NCI-H1105 (cell line): ENCODE data around the gene DNER.
"Not testable (repeated sequence)": the region's sequence is repeated elsewhere in the genome, so short reads cannot be mapped to it uniquely, and the experiment has no call there.

Experiments used
- DNase-seq: peaks from one replicate; lab custom pipeline; 2025; lab: John Stamatoyannopoulos, UW

DNER gene

GRCh38 chr2:229388731-229389130 lies 325.6 kb downstream of the DNER start:
- no peak for DNase-seq

- no peak for DNase-seq
Measured at GRCh38 chr2:229387866-229388265, 326.5 kb downstream of the DNER start.

DNA sequence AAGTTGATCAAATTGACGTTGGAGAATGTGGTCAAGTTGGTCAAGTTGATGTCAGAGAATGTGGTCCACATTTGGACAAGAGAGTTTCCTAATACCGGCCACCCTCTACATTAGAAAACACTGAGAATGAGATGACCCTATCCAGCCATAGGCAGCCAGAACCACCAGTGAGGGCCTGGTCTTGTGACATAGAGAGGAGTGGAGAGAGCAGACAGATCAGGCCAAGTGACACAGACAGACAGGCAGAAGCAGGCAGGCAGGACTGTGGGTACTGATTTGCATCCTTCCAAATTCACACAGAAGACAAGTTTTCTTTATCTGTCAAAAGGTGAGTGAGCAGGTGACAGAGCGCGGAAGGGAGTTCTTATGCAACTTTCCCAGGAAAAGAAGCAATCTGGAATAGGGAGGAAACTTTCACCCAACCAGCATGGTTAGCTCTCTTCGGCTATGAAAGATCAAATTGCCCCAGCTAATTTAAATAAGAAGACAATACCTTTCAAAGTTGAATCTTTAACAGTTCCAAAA lies 334.2 kb downstream of the DNER start:
- no peak for DNase-seq

GRCh38 chr2:229378386-229378785 lies 336.0 kb downstream of the DNER start:
- DNase-seq: no peak

DNA sequence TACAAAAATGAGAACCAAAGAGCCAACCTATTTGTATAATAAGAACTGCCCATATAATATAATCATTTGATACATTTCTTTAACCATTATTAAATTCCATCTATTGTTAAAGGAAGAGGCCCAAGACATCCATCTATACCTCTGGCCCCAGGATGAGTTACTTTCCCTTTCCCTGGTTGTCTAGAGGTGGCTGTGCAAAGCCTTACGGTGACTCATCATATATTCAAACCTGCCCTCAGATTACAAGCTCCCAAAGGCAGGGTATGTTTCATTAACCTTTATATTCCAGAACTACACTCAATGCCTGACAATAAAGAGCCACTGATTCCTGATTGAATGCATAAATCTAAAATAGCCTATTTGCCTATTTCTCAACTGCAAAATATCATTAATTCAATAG lies 337.5 kb downstream of the DNER start:
- no peak for DNase-seq

GRCh38 chr2:229375251-229375650 lies 339.1 kb downstream of the DNER start:
- no peak for DNase-seq

DNA sequence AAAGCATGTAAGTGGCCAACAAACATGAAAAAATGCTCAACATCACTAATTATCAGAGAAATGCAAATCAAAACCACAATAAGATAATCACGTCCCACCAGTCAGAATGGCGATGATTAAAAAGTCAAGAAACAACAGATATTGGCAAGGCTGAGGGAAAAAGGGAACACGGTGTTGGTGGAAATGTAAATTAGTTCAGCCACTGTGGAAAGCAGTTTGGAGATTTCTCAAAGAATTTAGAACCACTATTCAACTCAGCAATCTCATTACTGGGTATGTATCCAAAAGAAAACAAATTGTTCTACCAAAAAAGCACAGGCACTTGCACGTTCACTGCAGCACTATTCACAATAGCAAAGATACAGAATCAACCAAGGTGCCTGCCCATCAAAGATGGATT lies 341.0 kb downstream of the DNER start:
- not testable (repeated sequence) for DNase-seq

GRCh38 chr2:229372207-229372606 lies 342.1 kb downstream of the DNER start:
- DNase-seq: no peak

DNA sequence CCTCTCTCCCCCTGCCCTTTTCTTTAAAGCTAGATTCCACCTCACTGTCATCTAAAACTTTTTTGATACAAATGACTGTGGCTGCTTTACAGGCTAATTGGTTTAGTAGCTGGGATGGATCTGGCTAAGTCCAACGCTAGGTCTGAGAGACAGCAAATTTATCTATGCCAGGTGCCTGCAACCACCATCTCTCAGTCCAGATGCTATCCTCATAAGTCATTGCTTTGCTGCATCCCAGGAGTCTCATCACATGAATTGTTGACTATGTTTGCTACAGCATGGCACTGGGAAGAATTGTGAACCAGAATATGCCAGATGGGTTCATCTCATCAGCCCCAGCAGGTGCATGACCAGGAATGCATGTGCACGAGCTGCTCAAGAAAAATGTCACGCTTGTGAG lies 343.3 kb downstream of the DNER start:
- DNase-seq: no peak

- no peak for DNase-seq
Measured at GRCh38 chr2:229370509-229370908, 343.8 kb downstream of the DNER start.

DNA sequence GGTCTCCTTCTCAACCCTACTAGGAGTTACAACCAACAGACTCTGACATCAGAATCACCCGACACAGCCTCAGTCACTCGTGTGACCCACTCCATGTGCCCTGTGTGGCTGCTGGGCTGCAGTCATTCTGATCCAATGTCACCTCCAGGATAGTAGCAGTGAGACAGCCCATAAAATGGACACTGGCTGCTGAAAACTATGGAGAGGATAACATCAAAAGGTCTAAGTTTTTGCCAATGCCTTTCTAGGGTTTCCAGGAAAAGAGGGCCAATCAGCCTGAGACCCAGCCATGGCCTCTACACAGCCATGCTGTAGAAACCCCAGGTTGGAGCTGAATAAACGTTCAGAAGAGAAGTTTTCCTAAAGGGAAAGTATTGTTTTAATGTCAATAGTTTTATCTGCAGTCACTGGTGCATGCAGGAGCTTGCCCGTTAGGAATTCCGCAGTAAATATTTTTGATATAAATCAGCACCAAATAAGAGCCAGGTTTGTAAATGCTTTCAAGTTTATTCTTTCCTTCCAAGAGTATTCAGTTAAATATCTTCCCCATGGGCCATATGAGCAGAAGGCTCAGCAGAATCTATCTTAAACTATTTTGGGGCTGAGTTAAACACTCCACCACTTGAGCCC lies 351.1 kb downstream of the DNER start:
- DNase-seq: no peak

GRCh38 chr2:229350883-229351282 lies 363.5 kb downstream of the DNER start:
- DNase-seq: no peak

GRCh38 chr2:229350117-229350805 lies 364.1 kb downstream of the DNER start:
- DNase-seq: no peak

DNA sequence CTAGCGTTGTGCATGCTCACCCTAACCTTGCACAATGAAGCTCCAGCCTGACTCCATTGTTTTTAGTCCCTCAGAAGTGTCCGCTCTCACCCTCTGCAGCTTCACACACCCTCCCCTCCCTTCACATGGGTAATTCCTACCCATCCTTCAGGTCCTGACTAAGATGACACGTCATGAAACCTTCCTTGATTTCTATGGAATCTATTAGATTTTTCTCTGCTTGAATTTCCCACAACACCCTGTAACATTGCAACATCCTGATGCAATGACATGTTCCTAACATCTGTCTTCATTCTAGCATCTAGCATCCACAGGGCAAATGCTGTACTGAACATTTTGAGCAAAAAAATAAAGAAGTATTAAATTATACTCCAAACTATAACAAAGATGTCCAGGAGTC lies 366.2 kb downstream of the DNER start:
- no peak for DNase-seq

DNA sequence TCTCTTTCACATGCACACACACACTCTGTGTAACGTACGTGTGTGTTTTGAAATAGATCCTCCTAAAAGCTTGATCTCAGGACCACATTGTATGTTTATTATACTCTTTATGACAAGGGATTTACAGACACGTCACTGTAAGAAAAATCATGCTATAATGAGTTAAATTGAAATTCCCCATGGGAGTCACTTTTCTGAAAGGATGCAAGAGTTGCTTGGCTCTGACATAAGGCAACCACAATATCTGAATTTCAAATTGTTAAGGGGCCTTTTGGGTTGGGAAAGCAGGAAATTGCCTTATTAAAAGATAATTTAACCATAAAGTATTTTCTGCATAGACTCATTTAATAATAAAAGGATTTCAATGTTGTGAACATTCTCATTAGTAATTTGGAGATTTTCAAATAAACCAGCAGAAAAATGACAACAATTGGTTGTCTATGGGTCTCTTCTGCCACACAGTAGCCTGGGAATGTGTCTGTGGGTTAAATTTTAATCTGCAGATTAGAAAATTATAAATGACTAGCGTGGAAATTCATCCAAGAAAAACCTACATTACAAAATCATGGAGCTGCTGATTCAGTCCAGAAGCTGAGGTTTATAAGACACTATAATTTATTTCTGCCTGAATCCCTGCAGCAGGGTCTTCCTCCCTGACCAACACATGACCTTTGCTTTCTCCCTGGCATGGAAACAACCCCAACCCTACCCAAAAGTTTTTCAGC lies 367.4 kb downstream of the DNER start:
- no peak for DNase-seq

GRCh38 chr2:229344955-229345354 lies 369.4 kb downstream of the DNER start:
- no peak for DNase-seq

DNA sequence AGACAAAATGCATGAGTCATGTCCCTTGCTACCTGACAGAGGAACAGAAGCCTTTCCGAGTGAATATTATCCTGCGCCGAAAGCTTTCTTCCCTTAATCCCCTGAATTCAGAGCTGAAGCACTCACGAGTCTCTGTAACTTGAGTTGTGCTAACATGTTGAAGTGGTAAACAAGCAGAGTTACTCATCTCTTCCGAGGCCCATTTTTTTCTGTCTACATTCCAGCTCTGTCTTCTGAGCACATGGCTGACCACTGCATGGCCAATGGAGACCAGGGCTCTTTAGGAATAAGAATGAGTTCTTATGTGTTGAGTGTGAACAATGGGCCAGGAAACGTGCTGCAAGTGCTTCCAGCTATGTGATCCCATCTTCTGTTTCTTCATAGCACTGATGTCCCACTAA lies 370.2 kb downstream of the DNER start:
- no peak for DNase-seq

GRCh38 chr2:229343661-229344060 lies 370.7 kb downstream of the DNER start:
- DNase-seq: no peak

GRCh38 chr2:229342376-229342775 lies 372.0 kb downstream of the DNER start:
- no peak for DNase-seq

DNA sequence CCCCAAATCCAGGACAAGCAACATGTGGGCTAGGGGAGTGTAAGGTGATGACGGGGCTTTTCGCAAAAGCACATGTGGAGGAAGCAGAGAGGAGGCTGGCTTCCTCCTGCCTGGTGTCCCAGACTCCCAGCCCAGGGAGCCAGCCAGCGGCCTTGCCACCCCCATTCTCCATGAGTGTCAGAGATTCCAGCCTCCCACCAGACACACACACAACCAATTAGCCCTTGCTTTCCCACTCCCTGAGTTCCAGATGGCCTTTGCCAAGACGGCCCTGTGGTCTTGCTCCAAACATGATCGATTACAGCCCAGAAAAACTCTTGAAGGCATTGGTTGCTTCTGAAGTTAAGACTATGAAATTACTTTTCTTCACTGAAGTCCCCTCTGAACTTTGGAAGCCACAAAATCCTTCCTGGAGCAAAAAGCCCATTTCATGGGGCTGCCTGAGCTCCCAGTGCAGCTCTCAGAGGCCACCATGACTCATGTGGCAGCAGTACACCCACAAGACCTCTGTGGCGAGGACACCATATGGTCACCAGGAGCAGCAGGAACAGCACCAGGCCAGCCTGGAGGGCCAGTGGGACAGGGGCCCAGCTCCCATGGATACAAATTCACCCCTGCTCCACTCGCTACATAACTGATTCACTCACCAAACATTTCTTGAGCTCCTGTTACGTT lies 374.1 kb downstream of the DNER start:
- DNase-seq: no peak

- DNase-seq: no peak
Measured at GRCh38 chr2:229339618-229340017, 374.7 kb downstream of the DNER start.

GRCh38 chr2:229339171-229339570 lies 375.2 kb downstream of the DNER start:
- DNase-seq: not testable (repeated sequence)
